ENCODE results near the gene BCL10.
A peak's percentile ranks its signal among the peaks of the same experiment; 100 is the strongest.

The BCL10 gene

DNA sequence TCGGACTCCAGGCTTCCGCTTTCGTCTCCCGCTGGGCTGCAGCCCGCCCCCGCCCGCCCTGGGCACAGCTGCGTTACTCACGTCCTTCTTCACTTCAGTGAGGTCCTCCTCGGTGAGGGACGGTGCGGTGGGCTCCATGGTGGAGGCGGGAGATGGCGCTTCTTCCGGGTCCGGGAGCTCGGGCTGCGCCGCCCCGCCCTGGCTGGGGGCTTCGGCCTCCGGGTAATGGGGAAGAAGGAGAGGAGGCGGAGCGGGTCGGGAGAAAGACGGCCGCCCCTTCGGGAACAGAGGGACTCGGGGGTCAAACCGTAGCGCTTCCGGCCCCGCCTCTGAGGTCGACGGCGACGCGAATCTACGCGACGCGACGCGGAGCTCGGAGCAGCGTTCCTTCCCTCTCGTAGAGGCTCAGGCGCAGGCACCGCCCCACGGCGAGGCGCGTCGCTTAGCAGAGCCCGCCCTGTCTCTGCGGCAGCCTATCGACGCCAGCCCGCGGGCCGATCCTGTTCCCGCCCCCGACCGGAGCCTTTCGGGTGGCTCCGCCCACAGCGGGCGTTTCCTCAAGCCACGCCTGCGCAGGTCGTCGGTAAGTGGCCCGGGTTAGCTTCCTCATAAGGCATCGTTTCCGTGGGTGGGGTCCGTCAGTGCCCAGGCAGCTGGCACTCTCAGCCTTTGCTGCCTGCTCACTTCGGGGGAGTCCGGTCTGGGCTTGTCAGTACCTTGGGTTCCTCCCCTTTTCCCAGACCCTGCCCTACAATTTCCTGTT, at the start of gene BCL10:
Gene BCL10 (minus strand): TSS at position 418 of the 763 bp plus-strand sequence. CDS start 280 bp downstream, at position 138.
- peak; percentile 96 to 97 for DNase-seq

DNA sequence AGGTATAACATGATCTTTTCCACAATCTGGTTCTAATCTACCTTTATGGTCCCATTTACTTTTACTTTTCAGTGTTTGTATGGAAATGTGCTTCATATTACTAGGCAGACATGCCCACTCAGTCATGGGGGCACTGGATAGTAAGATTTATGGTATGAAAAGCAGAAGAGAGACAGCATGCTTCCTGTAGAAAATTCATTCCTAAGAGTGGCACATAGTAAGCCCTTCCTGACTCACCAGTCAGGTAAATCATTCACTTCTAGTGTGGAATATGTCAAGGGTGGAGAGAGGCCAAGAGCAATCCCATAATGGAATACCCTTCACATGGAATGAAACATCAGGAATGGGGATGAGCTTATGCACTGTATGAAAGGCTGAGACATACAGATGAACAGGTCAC, 49.5 kb upstream of the BCL10 start:
- no peak for DNase-seq

DNA sequence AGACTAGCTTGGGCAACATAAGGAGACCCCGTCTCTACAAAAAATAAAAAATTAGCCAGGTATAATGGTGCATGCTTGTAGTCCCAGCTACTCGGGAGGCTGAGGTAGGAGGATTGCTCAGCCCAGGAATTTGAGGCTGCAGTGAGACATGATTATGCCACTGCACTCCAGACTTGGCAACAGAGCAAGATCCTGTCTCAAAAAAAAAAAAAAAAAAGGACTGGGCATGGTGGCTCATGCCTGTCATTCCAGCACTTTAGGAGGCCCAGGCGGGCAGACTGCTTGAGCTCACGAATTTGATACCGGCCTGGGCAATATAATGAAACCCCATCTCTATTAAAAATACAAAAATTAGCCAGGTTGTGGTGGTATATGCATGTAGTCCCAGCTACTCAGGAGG, 47.3 kb upstream of the BCL10 start:
- no peak for DNase-seq

DNA sequence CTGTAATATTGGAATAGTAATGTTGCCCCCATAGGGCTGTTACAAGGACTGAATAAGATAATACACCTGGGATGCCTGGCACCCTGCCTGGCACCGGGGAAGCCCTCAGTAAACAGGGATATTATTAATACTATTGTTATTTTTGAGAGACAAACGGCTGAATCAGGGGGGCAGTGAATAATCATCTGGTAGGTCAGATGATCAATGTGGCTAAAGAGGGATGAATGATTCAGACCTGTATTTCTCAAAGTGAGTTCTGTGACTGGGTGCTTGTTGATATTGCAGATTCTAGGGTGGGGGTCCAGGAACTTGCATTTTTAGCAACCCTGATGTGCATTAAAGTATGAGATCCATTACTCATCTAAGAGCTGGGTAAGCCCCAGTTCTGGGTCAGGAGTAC, 46.2 kb upstream of the BCL10 start:
- no peak for DNase-seq

DNA sequence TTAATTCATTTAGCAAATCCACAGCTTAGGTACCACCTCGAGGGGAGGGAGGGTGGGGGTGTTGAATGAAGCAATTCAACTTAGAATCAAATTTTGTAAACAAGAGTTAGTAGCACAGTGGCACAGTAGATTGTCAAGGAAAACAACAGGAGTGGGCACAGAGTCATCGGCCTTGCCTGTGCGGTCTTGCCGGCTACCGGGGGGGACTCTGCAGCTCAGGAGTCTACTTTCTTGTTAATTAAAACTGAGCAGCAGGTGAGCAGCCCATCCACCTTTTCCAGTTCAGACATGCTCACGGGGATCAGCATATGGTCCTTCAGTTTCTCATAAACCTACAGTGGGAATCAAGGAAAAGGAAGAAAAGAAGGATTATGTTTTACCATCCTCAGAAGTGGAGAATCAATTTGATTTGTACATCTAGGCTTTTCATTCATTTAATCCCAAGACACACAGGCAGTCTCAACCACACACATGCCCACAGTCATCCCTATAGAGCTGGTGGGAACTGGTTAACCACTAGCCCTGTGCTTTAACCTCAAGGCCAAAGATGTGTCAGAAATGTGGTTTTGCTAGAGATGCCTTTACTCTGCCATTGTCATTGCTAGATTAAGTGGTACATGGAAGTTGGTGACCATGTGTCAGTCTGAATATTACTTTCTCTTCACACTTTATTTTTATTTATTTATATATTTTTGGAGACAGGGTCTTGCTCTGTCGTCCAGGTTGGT, 45.0 kb upstream of the BCL10 start:
- DNase-seq, result peak in 1 of 2 donors; percentile 22

DNA sequence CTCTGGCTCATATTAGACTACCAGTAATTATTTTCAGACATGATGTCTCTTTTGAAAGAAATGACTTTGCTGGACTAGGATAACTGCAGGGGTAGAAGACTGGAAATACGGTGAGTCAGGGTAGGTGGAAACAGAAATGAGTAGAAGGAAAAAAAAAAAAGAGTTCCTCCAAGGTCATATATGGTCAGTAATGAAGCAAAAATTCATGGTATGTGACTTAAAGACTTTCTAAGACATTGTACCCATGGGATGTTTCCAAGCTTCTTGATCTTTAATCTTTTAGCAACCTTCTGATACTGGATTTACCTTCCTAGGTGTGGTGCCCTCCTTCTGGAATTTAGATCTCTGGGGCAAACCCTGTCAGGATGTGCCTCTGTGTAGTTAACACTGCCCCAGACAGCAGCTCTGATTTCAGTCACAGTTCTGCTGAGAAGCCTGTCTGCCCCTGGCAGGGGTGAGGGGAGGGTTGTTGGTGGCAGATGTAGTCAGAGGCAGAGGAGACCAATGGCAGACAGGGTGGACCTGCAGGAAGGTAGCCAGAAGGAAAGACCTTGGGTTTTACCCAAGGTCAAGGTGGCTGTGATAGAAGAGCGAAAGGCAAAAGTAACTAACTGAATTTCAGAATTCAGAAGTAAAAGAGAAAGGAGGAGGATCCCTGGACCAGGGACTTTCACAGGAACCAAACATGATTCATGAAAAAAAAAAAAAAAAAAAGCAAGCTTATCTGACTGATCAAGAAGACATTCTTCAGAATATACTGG, 44.1 kb upstream of the BCL10 start:
- DNase-seq, result no peak

DNA sequence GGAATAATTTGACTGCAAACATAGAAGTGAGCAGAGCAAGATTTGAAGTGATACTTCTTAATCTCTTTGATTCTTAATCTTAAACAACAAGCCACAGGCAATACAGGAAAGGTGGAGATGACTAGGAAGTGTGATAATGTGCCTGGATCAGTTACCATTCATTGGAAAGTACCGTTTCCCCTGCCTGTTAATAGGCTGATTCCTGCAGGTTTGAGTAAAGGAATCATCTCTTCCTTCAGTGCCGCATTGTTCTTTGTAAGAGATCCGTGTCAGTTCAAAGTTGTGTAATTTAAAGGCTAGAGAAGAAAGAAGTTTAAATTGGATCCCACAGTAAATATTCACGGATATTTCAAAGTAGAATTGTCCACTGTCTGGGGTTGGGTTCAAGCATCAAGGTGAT, 43.5 kb upstream of the BCL10 start:
- no peak for DNase-seq

DNA sequence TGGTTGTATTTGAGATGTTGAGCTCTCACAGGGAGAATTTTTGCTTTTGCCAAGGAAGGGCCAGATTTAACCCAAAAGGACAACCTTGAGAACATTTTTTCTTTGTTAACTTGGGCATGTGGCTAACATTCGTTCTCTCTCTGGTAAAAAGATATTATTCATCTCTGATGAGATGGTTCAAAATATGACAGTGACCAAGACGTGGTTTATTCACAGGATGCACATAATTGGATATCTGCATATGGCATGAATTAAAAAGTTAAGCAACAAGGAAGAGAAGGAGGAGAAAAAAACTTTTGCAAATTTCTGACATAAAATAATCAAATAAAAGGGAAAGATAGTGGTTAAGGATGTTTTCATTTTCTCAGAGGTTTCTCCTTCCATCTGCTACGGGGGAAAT, 43.1 kb upstream of the BCL10 start:
- DNase-seq, result no peak

DNA sequence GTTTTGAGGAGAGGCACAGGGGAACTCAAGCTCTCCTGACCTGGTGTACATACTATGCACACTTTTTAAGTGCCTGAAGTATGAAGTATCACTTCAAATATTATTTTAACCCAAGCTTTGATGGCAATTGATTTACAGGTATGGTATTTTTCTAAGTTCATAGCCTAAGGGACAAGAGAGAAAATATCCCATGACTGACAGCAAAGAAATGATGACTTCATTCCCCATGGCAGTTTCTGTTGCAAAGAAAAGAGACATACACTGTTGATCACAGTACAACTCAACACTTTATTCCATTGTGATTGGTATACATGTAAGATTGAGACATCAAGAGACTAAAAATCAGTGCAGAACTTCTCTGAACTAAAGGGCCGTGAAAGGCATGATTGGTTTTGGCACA, 41.8 kb upstream of the BCL10 start:
- no peak for DNase-seq

DNA sequence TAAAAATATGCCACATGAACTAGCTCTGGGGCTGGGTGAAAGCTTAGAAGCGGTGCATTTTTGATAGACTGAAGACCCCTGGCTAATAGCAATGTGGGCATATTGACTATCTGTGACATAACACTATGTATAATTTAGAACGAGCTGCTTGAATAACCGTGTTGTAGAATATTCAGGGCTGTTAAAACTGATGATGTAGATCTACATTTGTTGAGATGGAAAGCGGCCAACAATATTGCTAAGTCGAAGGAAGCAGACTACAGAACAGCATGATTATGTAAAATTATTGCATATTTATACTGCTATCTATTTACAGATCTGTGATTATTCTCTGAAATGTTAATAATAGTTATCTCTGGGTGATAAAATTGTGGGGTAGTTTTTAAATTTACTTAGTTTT, 41.1 kb upstream of the BCL10 start:
- DNase-seq, result no peak

DNA sequence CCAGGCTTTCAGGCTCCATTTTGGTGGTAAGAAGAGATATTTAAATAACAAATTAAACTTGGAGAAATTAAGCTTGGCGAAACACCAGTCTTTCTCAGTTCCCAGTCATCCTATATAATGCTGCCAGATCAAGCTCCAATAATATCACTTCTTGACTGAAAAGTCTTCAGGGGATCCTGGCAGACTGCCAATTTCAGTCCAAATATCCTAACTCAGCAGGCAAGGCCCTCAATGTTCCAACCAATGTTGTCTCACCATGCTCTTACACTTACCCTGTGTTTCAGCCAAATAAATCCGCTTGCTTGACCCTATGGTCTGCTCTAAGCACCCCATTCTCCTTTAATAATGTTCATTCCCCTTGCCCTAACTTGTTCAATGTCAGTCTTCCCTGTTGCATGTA, 39.9 kb upstream of the BCL10 start:
- no peak for DNase-seq

DNA sequence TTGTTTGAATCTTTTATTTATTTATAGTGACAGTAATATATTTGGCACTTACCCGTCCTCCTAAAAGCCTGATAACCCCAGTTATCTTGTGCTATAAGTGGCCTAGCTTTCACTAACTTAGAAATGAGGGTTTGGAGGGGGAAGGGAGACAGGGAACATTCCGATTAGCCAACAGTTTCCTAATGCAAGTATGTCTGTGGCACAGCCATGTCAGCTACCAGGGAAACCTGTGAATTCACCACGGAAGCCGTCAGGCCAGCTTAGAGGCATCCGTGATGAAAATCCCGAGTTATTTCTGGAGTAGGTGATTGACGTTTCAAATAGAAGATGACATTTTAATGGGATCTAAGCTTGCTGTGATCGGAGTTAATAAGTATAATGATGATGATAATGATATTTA, 39.4 kb upstream of the BCL10 start:
- DNase-seq, result no peak

DNA sequence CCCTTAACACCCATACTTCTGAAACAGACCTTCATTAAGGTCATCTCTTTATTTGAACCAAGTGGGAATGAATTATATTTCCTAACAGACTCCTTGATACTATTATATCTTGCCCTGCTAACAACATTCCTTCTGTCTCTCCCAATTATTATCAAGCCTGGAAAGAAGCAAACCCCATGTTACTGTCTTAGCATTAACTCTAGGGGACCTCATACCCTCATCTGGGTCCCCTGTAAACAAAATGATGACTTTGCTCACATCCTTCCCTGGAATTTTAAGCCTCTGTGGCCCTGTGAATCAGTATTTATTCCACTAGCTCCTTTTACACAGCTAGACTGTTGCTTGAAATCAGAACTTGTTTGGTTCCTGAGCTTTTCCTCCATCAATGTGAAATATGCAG, 38.3 kb upstream of the BCL10 start:
- DNase-seq, result no peak

DNA sequence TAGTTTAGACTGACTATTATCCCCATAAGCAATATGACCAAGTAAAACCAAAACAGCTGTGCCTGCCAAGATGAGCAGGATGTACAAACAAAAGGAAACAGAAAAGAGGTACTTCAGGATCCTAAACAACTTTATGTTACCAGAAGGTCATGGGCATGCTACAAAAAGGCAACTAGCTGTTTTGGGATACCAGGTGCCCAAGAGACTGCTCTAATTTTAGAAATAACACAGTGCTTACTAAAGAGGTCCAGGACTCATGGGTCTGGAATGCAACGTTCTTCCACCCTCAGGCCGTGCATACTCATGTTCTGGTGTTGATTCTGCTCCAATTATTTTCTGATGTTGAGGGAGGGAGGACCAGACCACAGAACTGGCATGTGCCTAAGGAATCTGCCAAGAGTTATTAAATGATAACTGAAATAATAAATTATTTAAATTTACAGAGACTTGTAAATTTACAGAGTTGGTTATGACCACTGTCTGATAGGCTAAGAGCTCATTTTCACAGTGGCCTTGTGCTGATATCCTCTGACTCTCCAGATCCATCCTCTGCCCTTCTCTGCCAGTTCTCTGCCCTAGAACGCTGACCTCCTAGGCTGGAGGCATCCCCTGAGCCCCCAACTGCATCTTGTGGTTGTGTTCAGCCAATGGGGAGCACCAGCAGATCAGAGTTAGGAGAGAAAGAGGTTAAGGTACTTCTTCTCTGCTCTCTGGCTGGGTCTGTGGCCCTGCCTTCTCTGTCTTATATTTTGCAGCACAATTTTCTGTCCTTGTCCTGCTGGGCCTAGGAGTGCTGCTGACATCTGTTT, 37.7 kb upstream of the BCL10 start:
- DNase-seq, result no peak

DNA sequence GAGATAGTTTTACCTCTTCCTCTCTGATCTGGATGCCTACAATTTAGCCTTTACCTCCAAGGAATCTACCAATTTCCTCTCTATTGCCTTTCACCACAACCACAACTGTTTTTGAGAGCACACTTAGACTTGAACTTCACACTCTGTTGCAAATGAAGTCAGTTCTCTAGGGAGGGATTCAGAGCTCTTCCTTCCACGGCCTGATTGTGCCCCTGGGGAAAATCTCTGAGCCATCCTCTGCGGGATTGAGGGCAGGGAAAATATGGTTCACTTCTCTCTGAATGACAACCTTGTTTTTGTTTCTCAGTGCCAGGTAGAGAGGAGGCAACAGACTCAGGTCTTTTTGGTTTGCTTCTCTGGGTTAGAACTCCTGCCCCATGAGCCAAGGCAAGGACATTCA, 35.4 kb upstream of the BCL10 start:
- no peak for DNase-seq

DNA sequence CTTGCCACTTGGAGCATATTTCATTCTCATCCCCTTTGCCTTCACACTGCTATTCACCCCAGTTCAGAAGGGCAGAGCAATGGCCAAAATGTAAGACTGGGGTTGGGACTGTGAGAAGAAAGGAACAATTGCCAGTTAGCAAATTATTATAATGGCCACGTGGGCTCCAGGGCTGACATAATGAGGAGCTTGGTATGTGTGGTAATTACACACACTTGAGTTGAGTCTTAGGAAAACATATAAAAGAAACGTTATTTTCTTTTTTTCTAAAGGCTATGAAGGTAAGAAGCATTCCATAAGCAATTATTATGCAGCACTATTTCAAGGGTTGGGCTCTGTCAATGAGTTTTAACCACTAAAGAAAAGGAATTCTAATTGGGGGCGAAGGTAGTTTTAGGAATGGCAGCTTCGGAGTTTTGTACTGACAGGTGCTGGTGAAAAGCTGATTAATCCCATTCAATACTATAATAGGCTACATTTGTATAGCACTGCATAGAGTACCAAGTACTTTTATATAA, 32.5 kb upstream of the BCL10 start:
- DNase-seq, result no peak

DNA sequence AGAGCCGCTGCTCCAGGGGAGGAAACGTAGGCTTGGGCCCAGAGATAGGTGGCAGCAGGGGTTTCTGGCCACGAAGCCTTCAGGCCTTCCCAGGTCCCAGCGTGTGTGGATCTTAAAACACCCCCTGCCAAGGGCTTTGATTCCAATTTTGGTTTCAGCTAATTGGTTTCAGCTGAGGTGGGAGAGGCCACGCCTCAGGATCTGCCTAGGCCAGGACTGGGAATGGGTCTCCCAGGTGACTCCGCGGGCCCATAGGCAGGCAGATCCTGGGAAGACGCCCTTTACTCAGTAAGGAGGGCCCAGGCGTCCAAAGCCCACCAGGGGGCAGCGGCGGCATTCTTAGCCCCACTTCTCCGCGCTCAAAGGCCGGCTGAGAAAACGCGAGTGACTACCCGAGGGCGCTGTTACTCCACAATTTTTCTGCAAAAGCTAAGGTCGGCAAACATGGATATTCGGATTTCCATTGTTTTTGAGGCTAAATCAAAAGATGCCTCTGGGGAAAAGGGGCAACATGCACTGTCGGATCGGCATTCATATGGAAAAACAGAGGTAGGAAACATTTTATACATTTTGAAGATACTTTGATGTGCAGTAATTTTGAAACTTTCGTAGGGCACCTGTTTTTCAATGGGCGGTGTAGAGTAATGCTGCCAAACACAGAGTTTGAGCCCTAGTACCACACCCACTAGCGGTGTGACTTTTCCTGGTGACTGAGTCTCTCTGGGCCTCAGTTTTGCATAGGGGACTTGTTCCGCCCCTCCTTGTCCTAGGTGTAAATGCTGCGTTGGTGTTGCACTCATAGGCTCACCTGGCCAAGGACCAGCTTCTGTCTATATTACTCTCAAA, 31.8 kb upstream of the BCL10 start:
- peak; percentile 65 to 74 for DNase-seq

DNA sequence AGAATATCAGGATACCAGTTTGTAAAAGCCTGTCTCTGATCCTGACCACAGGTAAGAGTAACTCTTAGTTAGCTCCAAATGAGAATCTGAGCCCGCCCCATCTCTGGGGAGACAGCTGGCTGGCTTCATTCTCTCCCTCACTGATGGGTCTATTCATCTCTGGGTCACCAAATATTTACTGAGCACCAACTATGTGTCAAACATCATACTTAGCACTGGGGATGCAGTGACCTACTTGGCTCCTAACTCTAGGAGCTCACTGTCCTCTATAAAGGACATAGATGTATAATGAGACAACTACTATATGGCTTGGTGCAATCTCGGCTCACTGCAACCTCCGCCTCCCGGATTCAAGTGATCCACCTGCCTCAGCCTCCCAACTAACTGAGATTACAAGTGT, 29.8 kb upstream of the BCL10 start:
- no peak for DNase-seq

DNA sequence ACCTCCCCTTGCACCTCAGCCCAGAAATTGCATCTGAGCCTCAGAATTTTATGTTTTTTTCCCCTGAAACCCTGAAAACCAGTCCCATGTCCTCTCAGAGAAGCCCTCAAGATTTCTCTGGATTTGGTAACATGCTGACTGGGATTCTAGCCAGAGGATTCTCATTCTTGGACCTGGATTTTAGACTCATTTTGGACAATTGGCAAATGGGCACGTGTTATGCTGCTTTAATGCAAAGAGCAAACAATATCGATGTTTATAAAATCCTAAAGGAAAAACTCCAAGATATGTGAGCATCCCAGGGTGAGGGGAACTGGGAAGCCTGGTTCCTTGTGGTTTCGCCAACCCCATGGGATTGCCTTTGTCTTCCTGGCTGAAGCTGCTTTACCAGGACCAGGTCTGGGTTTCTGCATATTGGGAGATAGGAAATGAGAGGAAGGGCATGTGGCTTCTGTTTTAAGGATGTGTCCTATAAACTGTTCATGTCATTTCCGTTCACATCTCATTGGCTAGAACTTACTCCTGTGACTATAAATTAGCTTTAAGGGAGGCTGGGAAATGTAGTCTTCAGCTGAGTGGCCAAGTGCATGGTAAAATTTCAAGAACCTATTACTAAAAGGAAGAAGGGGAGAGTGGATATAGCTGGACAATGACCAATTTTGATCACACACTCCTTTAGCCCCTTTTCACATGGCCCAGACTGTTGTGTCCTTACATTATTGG, 27.2 kb upstream of the BCL10 start:
- DNase-seq, result no peak

DNA sequence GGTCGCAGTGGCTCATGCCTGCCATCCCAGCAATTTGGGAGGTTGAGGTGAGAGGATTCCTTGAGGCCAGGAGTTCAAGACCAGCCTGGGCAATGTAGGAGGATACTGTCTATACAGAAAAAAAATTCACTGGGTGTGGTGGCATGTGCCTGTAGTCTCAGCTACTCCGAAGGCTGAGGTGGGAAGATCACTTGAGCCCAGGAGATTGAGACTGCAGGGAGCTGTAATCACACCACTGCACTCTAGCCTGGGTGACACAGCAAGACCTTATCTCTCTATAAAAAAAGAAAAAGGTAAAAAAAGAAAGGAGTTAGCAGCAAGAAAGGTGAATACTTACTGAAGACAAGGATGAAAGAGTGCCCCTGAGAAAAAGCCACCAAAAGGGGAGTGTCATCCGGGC, 23.7 kb upstream of the BCL10 start:
- DNase-seq, result no peak

Data from stimulated activated CD4-positive, alpha-beta T cell treated with anti-CD3 and anti-CD28 coated beads, Interleukin-2, amount 100 ng/mL, for 24 hours (primary cell).